GM23338 (cell line): ENCODE data around the gene NANOGP8.

ENCODE experiments used
- CREB1 ChIP-seq: fragments of 250-450 bp; sonication (Bioruptor Pico); IDR thresholded peaks from 2 replicates; pipeline ENCODE4 v1.5.0; 2020; ENCODE audit warnings: low read depth, mild to moderate bottlenecking, moderate library complexity
- CTCF ChIP-seq, 2 experiments: fragments of 200-600 bp in 1 of 2; sonication (generic) in 1 of 2; conservative IDR thresholded peaks; 2 replicates each; pipeline versions ENCODE4 v1.5.1 to v1.6.1; 2016 to 2017; ENCODE audit warnings: antibody characterized with exemption in 2 of 2, low read depth in 2 of 2, mild to moderate bottlenecking in 2 of 2, moderate library complexity in 1 of 2
- ETS1 ChIP-seq: IDR thresholded peaks from 2 replicates; pipeline ENCODE4 v1.6.1; 2016; ENCODE audit warnings: antibody characterized with exemption
- EZH2 ChIP-seq: fragments of 200-600 bp; sonication (generic); IDR thresholded peaks from one replicate; pipeline ENCODE4 v1.8.0; 2017; ENCODE audit warnings: antibody characterized with exemption, mild to moderate bottlenecking, low read depth; ENCODE audit not compliant: unreplicated experiment
- EZH2phosphoT487 ChIP-seq: fragments of 200-600 bp; sonication (generic); IDR thresholded peaks from one replicate; pipeline ENCODE4 v1.8.1; 2018; ENCODE audit warnings: antibody characterized with exemption; ENCODE audit not compliant: unreplicated experiment
- JUNB ChIP-seq: IDR thresholded peaks from one replicate; pipeline ENCODE4 v1.6.1; 2016; ENCODE audit warnings: antibody characterized with exemption; ENCODE audit not compliant: unreplicated experiment
- NANOG ChIP-seq: IDR thresholded peaks from 2 replicates; pipeline ENCODE4 v1.6.1; 2016; ENCODE audit warnings: antibody characterized with exemption, borderline replicate concordance
- POLR2AphosphoS5 ChIP-seq: IDR thresholded peaks from 2 replicates; pipeline ENCODE4 v1.6.1; 2016; ENCODE audit warnings: antibody characterized with exemption, low read depth
- REST ChIP-seq: IDR thresholded peaks from one replicate; pipeline ENCODE4 v1.6.1; 2018; ENCODE audit warnings: antibody characterized with exemption; ENCODE audit not compliant: unreplicated experiment
- STAT1 ChIP-seq: IDR thresholded peaks from one replicate; pipeline ENCODE4 v1.6.1; 2016; ENCODE audit warnings: antibody characterized with exemption; ENCODE audit not compliant: unreplicated experiment
- ZNF331 ChIP-seq: fragments of 250-450 bp; sonication (Bioruptor Pico); IDR thresholded peaks from 2 replicates; pipeline ENCODE4 v1.5.0; 2020; ENCODE audit warnings: low read depth, mild to moderate bottlenecking, moderate library complexity

GRCh38 chr15:35055416-35056105, 29.5 kb downstream of the NANOGP8 start:
- TF ChIP-seq CTCF (conservative IDR thresholded peaks at IDR 0.05; ENCODE audit: low read depth in 2 of 2) (no peak), EZH2 (no peak), POLR2AphosphoS5 (no peak), REST (no peak), EZH2phosphoT487 (no peak), JUNB (no peak), NANOG (no peak), ZNF331 (no peak), ETS1 (no peak), CREB1 (CRISPR knock-in tag) (no peak), STAT1 (no peak)
